Coronary artery (tissue), 2 donors: ENCODE results near the gene PDE6D.

Experiments
- DNase-seq: peaks from one replicate; pipeline ENCODE4 v3.0.0-alpha.2; 2017; ENCODE audit warnings: low spot score
- H3K27ac ChIP-seq, 2 donors: fragments of 200-600 bp; sonication (generic); one replicate each; pipeline ENCODE4 v1.5.1; 2016 to 2019
- H3K4me3 ChIP-seq: fragments of 200-600 bp; sonication (generic); 2 replicates; pipeline ENCODE4 v1.5.1; 2016; ENCODE audit warnings: mild to moderate bottlenecking, moderate library complexity
- TF ChIP-seq, protein P1 (sequence below): fragments of 200-600 bp; sonication (generic); IDR thresholded peaks from one replicate; pipeline ENCODE4 v1.5.1; 2019; ENCODE audit warnings: antibody characterized with exemption

The PDE6D gene

DNA sequence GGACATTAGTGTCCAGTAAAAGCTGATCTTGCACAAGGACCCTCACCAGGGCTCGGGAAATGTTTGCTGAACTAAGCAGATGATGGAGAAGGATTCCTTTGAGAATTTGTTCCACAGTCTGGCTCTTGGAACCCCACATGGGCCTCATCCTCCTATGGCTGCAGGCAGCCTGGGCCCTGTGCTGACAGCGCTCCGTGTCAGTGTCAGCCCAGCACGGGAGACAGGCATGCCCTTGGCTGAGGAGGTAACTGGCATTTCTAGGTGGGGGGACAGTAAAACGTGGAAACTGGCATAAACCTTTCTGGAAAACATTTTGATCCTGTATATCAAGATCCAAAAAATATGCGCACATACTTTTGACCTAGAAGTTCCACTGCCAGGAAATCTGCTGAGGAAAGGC is 62.3 kb downstream of the PDE6D start:
- DNase-seq, result no peak
- H3K4me3 ChIP-seq, result no peak overlapping the region
- no peak overlapping the region for H3K27ac ChIP-seq
- TF ChIP-seq, protein P1, sequence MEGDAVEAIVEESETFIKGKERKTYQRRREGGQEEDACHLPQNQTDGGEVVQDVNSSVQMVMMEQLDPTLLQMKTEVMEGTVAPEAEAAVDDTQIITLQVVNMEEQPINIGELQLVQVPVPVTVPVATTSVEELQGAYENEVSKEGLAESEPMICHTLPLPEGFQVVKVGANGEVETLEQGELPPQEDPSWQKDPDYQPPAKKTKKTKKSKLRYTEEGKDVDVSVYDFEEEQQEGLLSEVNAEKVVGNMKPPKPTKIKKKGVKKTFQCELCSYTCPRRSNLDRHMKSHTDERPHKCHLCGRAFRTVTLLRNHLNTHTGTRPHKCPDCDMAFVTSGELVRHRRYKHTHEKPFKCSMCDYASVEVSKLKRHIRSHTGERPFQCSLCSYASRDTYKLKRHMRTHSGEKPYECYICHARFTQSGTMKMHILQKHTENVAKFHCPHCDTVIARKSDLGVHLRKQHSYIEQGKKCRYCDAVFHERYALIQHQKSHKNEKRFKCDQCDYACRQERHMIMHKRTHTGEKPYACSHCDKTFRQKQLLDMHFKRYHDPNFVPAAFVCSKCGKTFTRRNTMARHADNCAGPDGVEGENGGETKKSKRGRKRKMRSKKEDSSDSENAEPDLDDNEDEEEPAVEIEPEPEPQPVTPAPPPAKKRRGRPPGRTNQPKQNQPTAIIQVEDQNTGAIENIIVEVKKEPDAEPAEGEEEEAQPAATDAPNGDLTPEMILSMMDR, result no peak

DNA sequence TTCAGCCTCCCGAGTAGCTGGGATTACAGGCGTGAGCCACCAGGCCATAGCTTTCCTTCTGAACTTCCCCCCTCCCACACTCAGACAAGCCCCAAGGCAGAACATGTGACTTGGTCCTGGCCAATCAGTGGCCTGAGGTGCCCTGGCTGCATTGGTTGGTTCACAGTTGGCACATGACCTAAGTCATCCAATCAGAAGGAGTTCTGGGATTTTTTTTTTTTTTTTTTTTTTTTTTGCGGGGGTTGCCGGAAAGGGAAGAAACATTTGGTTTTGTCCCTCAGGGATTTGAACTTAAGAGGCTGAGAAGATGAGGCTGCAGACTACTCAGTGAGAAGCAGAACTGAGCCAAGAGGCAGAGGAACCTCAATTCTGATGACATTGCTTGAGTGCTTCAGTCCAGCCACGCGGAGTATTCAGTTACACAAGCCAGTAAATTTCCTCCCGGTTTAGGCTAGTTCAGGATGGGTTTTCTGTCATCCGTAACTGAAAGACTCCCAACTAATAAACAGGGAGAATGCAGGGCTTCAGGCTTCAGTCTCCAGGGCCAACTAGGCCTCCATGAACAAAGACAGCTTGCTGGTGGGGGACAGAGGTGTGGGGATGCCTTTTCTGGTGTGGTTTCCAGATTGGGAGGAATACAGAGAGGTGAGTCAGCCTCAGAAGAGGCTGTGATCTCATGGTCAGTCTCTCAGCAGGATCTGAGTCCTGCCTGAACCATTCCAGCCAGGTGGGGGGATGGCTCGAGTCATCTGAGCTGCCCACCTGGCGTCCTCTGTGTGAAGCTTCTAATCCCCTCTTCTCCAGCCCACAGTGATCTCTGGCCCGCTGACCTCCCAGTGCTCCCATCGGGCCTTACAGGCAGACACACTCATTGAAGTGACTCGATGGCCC is 63.6 kb downstream of the PDE6D start:
- TF ChIP-seq, protein P1, result no peak
- no peak for DNase-seq
- Histone ChIP-seq H3K4me3 (no peak overlapping the region), H3K27ac (peak overlapping the region in 1 of 2 donors; percentile 90)

DNA sequence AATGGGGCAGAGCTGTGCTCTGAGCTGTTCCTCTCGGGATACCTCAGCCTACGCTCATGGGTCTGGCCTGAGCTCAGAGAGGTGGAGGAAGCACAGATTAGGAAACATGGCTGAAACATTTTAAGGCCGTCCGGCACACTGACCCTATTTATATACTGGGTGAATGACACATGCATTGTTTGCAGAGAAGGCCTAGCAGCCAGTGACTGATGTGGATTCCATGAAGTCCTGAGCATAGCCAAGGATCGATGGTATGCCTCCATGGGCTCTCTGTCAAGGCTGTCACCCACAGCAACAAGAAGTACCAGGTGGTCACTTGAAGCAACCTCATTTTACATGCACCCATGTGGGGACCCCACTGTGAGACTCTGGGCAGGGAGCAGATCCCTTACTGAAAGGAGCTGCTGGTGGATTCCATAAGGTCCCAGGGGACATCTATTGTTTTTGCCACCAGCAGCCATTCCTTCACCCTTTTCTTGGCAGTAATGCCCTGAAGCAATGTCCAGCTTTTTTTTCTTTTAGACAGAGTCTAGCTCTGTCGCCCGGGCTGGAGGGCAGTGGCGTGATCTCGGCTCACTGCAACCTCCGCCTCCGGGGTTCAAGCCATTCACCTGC is 64.3 kb downstream of the PDE6D start:
- peak overlapping the region; percentile 22 to 90 for H3K27ac ChIP-seq
- DNase-seq, result no peak
- TF ChIP-seq, protein P1, result no peak
- H3K4me3 ChIP-seq, result no peak overlapping the region

DNA sequence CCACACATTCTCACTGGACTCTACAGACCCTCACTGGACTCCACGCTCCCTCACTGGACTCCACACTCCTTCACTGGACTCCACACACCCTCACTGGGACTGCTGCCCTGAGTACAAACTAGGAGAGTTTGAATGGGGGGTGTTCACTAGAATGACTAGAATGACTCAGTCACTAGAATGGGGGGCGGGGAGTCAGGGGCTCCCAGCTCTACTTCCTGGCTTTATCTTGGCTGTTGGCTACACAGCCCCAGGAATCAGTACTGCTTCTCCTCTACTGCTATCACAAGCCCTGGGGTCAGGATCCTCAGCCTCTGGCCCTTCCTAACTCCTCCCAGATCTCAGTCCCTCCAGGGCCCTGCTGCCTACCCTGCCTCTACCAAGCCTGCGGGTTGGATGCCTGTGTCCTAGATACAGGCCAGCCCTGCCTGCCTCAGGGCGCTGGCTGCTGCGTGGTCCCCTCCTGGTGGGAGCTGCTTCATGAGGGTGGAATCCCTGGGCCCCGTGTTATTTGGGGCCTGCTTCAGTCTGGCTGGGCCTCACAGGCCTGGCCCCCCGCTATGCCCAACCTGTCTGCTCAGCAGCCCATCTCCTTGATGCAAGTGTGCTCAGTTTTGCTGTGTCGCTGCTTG is 65.0 kb downstream of the PDE6D start:
- TF ChIP-seq, protein P1, result no peak
- Histone ChIP-seq H3K4me3 (no peak overlapping the region), H3K27ac (peak overlapping the region; percentile 22 to 90)
- DNase-seq, result no peak

DNA sequence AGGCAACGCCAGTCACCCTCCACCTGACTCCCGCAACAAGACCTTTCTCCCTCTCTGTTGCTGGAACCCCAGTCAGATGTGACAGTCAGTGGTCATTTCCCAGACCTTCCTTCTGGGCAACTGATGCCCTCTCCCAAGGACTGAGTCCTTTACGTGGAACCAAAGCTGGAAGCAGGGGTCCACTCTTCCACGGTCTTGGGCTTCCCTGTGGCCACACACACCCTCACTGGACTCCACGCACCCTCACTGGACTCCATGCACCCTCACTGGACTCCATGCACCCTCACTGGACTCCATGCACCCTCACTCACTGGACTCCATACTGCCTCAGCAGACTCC is 65.6 kb downstream of the PDE6D start:
- TF ChIP-seq, protein P1, result no peak
- no peak overlapping the region for H3K4me3 ChIP-seq
- no peak for DNase-seq
- peak overlapping the region; percentile 4 to 90 for H3K27ac ChIP-seq

DNA sequence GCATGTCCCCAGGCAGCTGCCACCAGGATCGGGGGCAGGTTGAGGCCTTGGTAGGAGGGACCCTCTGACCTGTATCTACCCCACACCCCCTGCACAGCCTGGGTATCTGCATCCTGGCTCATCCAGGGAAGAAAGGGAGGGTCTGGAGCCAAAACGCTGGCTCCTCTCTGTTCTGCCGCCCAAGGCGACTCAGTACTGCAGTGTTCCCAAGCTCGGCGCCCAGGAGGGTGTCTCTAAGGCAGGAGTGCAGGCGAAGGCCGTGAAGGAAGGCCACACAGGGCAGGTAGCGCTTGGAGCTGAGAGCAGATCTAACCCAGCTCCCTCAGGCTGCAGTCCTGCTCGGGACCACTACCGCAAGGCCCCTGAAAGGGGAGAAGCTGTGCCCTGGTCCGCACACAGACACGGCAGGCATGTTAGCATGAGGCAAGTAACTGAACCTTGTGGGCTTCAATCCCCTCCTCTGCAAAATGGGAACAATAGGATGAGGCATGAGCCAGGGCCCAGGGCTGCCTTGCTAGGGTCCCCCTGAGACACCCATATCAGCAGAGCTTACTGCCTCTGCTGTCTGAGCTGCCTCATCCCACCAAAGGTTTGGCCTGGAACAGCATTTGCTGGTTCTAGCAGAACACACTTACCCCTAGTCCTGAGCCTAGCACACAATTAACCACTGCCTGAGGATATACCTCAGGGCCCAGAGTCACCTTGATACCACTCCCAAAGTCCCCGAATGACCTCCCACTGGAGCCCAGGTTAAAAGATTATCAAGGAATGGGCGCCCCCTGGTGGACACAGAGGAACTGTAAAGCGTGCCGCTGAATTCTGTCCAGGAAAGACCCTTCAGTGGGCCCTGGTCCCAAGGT is 66.2 kb downstream of the PDE6D start:
- TF ChIP-seq, protein P1, result peak; percentile 82
- H3K4me3 ChIP-seq, result no peak overlapping the region
- DNase-seq, result peak; percentile 87
- H3K27ac ChIP-seq, result peak overlapping the region; percentile 4 to 90
